Right hindlimb (tissue), 1 donor: Measurements from ENCODE around the gene ANXA4.
"Not testable (repeated sequence)": the region's sequence is repeated elsewhere in the genome, so short reads cannot be mapped to it uniquely, and the experiment has no call there.

Experiments
- DNase-seq: peaks from one replicate; pipeline ENCODE4 v3.0.0-alpha.2; 2018

Gene ANXA4

GRCh38 chr2:69721022-69721421 lies 20.9 kb upstream of the ANXA4 start:
- DNase-seq, result no peak

- DNase-seq, result no peak
These were observed 18.1 kb upstream of the ANXA4 start for GRCh38 chr2:69723791-69724190.

GRCh38 chr2:69724540-69725159 lies 17.3 kb upstream of the ANXA4 start:
- peak; percentile 83 for DNase-seq

- no peak for DNase-seq
These were observed 16.1 kb upstream of the ANXA4 start for GRCh38 chr2:69725706-69726360.

GRCh38 chr2:69729266-69729665 lies 12.7 kb upstream of the ANXA4 start:
- DNase-seq, result no peak

- DNase-seq, result no peak
These were observed 12.2 kb upstream of the ANXA4 start for GRCh38 chr2:69729781-69730180.

GRCh38 chr2:69731147-69731970 lies 10.6 kb upstream of the ANXA4 start:
- no peak for DNase-seq

GRCh38 chr2:69733342-69734034 lies 8.4 kb upstream of the ANXA4 start:
- no peak for DNase-seq

GRCh38 chr2:69734035-69734611 lies 7.8 kb upstream of the ANXA4 start:
- DNase-seq, result no peak

- DNase-seq, result no peak
These were observed 6.9 kb upstream of the ANXA4 start for GRCh38 chr2:69734854-69735544.

GRCh38 chr2:69735686-69736085 lies 6.2 kb upstream of the ANXA4 start:
- DNase-seq, result no peak

- not testable (repeated sequence) for DNase-seq
These were observed 3.8 kb upstream of the ANXA4 start for GRCh38 chr2:69738149-69738548.

GRCh38 chr2:69740502-69740951 lies 1.4 kb upstream of the ANXA4 start:
- DNase-seq, result no peak

GRCh38 chr2:69741229-69741574 lies 732 bp upstream of the ANXA4 start:
- peak; percentile 67 for DNase-seq

- DNase-seq, result peak; percentile 32
These were observed 503 bp downstream of the ANXA4 start for GRCh38 chr2:69742322-69742952.

GRCh38 chr2:69743847-69744264 lies 1.9 kb downstream of the ANXA4 start:
- no peak for DNase-seq

- no peak for DNase-seq
These were observed 2.5 kb downstream of the ANXA4 start for GRCh38 chr2:69744456-69744855.

- no peak for DNase-seq
These were observed 3.1 kb downstream of the ANXA4 start for GRCh38 chr2:69745035-69745434.

- no peak for DNase-seq
These were observed 8.3 kb downstream of the ANXA4 start for GRCh38 chr2:69750246-69750645.

- DNase-seq, result no peak
These were observed 11.9 kb downstream of the ANXA4 start for GRCh38 chr2:69753659-69754363.

- no peak for DNase-seq
These were observed 12.7 kb downstream of the ANXA4 start for GRCh38 chr2:69754633-69755032.
